ENCODE data around the gene ACIN1.
"Not testable (repeated sequence)": the region's sequence is repeated elsewhere in the genome, so short reads cannot be mapped to it uniquely, and the experiment has no call there.

The ACIN1 gene

DNA sequence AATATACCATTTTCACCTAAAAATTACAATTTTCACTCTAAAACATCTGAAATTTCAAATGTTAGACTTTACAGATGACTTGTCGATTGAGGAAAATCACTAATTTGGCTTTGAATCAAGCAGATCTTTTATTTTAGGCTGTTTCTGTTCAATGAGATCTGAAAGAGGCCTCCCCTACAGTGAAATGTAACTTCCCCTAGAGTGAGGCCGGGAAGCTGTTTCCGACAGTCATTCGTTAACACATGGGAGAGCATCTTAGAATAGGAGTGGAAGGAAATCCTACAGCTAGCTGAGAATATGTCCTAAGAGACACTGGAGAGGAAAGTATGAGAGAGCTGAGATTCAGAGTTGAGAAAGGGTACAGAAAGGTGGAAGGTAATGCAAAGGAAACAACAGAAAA lies 79.3 kb downstream of the ACIN1 start:
- no peak for DNase-seq (ENCODE audit: low read depth in 2 of 2)

DNA sequence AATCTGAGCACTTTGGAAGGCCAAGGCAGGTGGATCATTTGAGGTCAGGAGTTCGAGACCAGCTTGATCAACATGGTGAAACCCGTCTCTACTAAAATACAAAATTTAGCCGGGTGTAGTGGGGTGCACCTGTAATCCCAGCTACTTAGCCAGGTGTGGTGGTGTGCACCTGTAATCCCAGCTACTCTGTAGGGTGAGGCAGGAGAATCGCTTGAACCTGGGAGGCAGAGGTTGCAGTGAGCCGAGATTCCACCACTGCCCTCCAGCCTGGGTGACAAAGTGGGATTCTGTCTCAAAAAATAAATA lies 81.2 kb downstream of the ACIN1 start:
- not testable (repeated sequence) for DNase-seq (ENCODE audit: low read depth in 2 of 2)

DNA sequence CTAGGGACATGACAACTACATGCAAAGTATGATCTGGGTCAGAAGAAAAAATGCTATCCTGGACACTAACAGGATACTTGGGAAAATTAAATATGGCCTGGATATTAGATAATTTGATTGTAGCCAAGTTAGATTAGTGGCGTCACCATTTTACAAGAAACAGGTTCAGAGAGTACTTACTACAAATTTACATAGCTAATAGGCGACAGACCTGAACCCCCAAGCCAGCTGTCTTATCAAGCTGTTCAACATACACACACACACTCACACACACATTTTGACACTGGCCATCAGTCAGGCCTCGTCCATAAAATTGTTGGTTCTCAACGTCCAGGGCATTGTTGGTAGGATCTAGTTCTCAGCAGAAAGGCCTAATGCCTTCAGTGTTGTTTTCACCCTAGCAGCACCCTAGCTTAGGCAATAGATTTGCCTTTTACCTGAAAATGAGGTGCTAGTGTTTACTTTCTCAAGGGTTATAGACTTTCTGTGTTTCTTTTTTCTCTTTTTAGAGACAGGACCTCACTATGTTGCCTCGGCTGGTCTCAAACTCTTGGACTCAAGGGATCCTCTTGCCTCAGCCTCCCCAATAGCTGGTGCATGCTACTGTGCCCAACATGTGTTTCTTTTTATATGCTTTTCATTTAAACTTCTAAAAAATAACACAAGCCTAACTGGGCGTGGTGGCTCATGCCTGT lies 81.7 kb downstream of the ACIN1 start:
- DNase-seq (ENCODE audit: low read depth in 2 of 2), result no peak

DNA sequence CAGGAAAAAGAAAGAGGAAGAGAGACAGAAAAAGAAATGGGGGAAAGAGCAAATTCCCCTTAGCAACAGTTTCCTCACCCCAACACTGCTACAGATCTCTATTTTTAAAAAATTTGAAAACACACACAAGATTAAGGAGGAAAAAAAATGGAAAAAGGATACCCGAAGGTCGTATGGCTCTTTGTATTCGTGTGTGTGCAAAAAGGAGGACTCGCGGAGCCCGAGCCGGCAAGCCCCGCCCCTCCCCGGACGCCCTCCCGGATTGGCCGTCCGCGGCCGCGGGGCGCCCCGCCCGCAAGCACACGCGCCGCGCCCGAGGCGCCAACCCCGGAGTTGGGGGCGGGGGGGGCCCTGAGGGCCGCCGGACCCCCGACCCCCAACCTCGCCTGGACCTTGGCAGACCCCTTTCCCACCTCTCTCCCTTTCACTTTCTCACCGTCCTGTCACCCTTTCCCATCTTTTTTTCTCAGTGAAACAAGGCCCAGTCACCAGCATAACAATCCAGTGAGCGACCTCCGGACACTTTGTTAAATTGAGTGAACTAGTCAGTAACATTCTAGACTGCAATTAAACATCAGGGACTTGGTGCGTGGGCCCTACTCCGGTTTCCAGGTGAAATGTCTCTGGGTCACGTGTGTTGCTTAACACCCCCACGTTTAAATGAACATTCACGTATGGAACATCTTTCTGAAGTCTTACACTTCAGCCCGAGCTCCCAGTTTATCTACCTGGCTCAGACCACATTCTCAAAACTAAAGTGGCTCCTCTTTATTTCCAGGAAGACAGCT lies 84.8 kb downstream of the ACIN1 start, which contains the start of gene C14orf93:
Gene C14orf93, minus strand, starts transcription at position 205 of the 788 bp plus-strand sequence. CDS start 11,120 bp downstream, outside the sequence.
- peak; percentile 53 to 60 for DNase-seq (ENCODE audit: low read depth in 2 of 2)

DNA sequence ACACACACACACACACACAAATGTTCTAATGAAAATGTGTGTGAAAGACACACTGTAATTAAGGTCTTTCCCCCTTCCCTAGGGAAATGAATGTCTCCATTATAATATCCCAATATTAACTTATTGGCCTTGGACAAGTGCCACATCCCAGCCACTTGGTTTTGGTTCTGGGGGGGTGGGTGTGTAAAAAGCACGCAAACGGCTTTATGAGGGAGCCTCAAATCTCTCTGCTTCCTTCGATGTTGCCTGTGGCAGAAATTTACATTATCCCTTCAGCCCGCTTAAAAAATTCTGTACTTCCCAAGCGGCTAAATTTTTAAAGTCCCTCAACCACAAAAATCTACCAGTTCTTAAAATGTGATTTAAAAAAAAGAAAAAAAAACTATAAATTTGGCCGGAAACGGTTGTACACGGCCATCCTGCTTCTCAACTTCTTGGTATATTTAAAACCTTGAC lies 85.4 kb downstream of the ACIN1 start:
- no peak for DNase-seq (ENCODE audit: low read depth in 2 of 2)

DNA sequence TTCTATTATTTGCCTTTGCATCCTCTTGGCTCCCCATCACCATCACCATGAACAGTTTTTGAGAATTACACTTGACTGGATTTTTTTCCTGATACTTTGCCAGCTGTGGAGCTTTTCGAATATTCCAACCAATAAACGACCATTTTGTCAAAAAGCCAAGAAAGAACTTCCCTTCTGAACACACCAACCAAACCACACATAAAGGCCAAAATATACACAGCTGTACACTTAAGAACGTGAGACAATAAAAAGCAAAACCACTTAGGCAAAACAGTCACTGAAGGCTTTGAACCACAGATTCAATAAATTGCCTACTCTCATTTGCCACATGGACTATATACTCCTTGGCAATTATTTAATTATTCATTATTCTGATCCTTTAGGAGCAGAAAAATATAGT lies 86.1 kb downstream of the ACIN1 start:
- no peak for DNase-seq (ENCODE audit: low read depth in 2 of 2)
